ENCODE data around the gene TPD52L1.
"Not testable (repeated sequence)": the region's sequence is repeated elsewhere in the genome, so short reads cannot be mapped to it uniquely, and the experiment has no call there.

TPD52L1 gene

GRCh38 chr6:125142618-125143017 is 11.0 kb upstream of the TPD52L1 start:
- DNase-seq (ENCODE audit: low read depth in 2 of 2) = no peak

GRCh38 chr6:125144822-125145221 is 8.8 kb upstream of the TPD52L1 start:
- DNase-seq (ENCODE audit: low read depth in 2 of 2) = no peak

DNA sequence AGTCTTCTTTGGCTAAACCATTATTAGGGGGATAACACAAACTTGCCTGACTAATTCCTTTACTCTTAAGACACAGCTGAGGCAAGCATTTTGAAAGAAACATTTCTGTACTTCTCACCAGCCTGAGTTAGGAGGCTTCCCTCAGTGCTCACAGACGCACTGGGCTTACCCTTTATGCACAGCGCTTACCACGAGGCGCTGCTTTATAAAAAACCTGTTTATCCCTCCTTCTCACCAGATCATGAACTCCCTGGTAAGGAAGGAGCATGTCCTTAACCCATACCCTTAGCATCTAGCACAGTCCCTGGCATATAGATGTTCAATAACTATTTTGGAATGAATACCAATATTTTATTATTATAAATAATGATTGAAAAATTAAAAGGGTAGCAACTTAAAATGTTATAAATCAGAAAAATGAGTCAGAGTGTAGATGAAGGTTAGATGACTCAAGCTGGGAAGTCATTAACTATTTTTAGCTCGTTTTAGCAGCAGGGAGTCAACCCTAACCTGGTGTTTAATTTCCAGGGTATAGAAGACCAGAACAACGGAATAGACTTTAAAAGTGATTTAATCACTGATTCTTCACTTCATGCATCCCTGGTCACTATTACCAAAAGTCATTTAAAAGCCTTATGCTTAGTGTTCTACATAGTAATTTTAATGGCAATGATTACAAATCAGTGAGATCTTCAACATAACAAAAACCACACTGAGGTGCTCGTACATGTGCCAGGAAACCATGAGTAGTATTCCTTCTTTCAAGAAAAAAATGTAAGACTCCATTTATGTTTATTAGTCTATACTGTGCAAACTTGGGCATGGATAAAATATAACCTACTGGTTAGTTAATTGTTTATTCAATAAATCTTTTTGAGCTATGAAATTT is 4.1 kb upstream of the TPD52L1 start:
- no peak for DNase-seq (ENCODE audit: low read depth in 2 of 2)

GRCh38 chr6:125151700-125152099 is 1.9 kb upstream of the TPD52L1 start:
- DNase-seq (ENCODE audit: low read depth in 2 of 2) = no peak

GRCh38 chr6:125154118-125154760 is 666 bp downstream of the TPD52L1 start:
- DNase-seq (ENCODE audit: low read depth in 2 of 2) = no peak

DNA sequence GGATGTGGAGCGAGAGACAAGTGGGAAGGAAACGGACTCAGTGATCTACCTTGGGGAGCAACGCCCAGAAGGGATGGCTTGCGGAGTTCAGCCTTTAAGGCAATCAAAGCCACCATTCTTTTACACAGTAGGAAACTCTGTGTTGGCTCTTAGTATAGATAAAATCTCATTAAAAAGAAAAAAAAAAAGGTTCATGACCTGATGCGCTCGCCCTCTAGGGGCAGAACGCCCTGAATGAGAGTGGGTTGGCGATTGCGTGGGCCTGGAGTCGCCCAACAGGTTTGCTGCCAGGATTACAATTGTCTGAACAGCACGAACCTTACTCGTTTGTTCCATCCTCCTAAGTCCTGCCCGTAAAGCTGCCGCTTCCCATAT is 1.2 kb downstream of the TPD52L1 start:
- no peak for DNase-seq (ENCODE audit: low read depth in 2 of 2)

GRCh38 chr6:125155344-125155743 is 1.8 kb downstream of the TPD52L1 start:
- no peak for DNase-seq (ENCODE audit: low read depth in 2 of 2)

DNA sequence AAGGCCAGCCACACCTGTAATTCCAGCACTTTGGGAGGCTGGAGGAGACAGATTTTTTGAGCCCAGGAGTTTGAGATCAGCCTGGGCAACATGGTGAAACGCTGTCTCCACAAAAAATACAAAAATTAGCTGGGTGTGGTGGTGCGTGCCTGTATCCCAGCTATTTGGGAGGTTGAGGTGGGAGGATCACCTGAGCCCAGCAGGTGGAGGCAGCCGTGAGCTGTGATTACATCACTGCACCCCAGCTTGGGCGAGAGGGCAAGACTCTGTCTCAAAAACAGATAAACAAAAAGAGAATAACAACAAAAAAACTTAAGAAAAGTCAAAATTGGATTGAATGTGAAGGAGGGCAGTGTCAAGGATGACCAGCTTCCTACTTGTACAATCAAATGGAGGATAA is 2.9 kb downstream of the TPD52L1 start:
- DNase-seq (ENCODE audit: low read depth in 2 of 2) = no peak

DNA sequence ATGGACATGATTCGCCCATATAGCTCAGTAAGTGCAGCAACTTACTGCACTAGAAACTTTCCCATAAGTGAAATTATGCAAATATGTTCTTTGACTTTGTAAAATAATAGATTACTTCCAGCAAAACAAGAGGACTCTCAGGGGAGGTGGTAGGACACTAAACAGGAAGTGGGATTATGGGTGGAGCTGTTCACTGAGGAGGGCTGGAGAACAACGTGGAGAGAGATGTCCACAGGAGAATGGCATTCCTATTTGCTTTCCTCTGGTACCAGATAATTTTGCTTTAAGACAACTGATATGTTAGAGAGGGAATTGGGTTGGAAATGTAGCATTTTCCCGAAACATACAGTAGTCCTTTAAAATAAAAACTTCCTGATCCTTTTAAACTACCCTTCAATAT is 3.7 kb downstream of the TPD52L1 start:
- DNase-seq (ENCODE audit: low read depth in 2 of 2) = no peak

DNA sequence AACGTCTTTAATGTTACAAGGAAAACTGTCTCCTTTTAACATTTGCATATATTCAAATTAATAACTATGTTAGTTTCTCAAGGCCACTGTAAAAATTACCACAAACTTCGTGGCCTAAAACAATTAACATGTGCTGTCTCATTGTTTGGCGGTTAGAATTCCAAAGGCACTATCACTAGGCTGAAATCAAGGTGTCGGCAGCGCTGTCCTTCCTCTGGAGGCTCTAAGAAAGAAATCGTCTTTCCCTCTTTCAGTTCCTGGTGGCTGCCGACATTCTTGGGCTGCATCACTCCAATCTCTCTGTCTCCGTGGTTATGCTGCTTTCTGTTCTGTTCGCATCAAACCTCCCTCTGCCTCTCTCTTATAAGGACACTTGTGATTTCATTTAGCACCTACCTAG is 4.2 kb downstream of the TPD52L1 start:
- DNase-seq (ENCODE audit: low read depth in 2 of 2) = no peak

GRCh38 chr6:125163339-125163738 is 9.8 kb downstream of the TPD52L1 start:
- not testable (repeated sequence) for DNase-seq (ENCODE audit: low read depth in 2 of 2)

DNA sequence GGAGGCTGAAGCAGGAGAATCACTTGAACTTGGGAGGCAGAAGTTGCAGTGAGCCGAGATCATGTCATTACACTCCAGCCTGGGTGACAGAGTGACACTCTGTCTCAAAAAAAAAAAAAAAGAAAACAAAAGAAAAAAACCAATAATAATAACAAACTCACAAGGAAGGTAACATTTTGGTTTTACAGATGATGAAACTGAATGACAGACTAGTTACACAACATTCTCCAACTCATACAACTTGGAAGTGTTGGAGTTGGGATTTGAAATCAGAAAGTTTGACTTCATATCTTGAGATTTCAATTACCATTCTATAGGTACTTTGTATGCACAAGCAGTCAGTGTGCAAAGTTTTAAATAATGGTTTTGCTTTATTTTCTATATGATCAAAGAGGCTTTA is 10.2 kb downstream of the TPD52L1 start:
- DNase-seq (ENCODE audit: low read depth in 2 of 2) = no peak

GRCh38 chr6:125164696-125165095 is 11.1 kb downstream of the TPD52L1 start:
- no peak for DNase-seq (ENCODE audit: low read depth in 2 of 2)

- no peak for DNase-seq (ENCODE audit: low read depth in 2 of 2)
Observed at GRCh38 chr6:125165256-125165655, 11.7 kb downstream of the TPD52L1 start.

DNA sequence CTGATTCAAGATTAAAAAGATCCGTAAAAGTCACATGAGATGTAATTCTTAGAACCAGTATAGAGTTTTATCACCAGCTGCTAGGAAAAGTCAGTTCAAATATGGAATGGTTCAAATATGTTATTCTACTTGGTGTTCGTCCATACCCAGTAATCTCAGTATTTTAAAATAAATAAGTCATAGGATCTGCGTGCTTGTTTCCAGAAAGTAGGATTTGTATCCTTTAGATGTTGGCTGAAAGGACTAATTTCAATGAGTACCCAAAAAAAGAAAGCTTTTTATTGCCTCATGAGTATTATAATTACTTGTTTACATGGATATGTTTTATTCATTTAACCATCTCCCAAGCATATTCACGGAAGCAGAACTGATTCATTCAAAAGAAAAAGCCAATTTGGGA is 12.2 kb downstream of the TPD52L1 start:
- DNase-seq (ENCODE audit: low read depth in 2 of 2) = no peak

GRCh38 chr6:125166711-125167110 is 13.1 kb downstream of the TPD52L1 start:
- DNase-seq (ENCODE audit: low read depth in 2 of 2) = no peak

DNA sequence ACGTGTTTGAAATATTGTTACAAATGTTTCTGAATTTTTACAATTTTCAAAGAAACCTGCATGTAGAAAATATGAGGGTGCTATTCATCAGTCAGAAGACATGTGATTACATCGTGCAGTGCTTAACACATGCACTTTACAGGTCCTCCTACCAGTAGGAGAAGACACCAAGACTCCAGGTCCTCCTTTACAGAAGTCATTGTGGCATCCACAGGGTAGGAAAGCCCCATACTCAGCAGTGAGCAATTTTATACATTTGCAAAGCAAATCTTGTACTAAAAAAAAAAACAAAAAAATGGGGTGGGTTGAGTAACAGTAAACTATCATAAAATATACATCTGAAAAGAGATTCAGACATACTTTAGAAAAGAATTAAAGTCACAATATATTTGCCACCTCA is 14.0 kb downstream of the TPD52L1 start:
- DNase-seq (ENCODE audit: low read depth in 2 of 2) = no peak

- DNase-seq (ENCODE audit: low read depth in 2 of 2) = no peak
Observed at GRCh38 chr6:125169058-125169457, 15.5 kb downstream of the TPD52L1 start.

DNA sequence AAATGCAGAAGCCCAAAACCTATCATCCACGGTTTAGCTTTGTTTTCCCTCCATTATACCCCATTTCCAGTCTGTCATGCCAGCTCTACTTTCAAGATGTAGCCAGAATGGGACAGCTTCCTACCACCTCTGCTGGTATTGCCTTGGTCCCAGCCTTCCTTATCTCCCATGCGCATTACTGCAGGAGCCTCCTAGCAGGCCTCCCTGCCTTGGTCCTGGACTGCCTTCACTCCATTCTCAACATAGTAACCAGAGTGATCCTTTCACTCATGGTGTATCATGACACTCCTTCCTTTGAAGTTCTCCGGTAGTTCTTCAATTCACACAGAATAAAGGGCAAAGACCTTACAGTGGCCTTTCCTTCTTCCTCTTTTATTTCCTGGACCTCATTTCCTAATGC is 15.9 kb downstream of the TPD52L1 start:
- no peak for DNase-seq (ENCODE audit: low read depth in 2 of 2)

- DNase-seq (ENCODE audit: low read depth in 2 of 2) = no peak
Observed at GRCh38 chr6:125170376-125170775, 16.8 kb downstream of the TPD52L1 start.

- no peak for DNase-seq (ENCODE audit: low read depth in 2 of 2)
Observed at GRCh38 chr6:125173341-125174095, 19.9 kb downstream of the TPD52L1 start.

DNA sequence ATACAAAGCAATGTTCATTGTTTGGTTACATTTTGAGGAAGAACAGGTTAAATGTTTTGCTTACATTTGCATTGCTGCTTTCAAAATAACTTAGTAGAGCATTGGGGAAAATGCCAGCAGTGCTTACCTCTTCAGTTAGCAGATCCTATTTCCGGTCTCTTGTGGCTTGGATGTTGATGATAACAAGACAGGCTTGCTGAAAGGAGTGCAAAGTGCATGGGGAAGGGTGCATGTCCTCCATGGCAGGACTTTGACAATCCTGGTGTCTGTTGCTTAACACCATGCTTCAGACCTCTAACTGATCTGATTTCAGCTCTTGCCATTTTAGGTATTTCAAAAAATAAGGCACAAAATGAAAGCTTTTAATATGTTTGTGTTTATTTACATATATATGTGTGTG is 21.1 kb downstream of the TPD52L1 start:
- no peak for DNase-seq (ENCODE audit: low read depth in 2 of 2)

Data from stimulated activated CD8-positive, alpha-beta memory T cell treated with anti-CD3 and anti-CD28 coated beads, Interleukin-2, amount 100 ng/mL, for 1 hour (primary cell).